HAP-1 (cell line): ENCODE data around the gene DUSP11.
"Not testable (repeated sequence)": the region's sequence is repeated elsewhere in the genome, so short reads cannot be mapped to it uniquely, and the experiment has no call there.

Experiments used
- DNase-seq, 2 experiments: peaks; one replicate each; pipeline ENCODE4 v3.0.0-alpha.2; 2016 to 2020; ENCODE audit warnings: low spot score in 2 of 2
- H3K27me3 ChIP-seq: fragments of 250-450 bp; sonication (Bioruptor Pico); 2 replicates; pipeline ENCODE4 v1.5.1; 2020; ENCODE audit warnings: low read depth, mild to moderate bottlenecking, moderate library complexity
- H3K36me3 ChIP-seq: fragments of 250-450 bp; sonication (Bioruptor Pico); replicated peaks from 2 replicates; pipeline ENCODE4 v1.5.1; 2020; ENCODE audit warnings: mild to moderate bottlenecking
- H3K4me1 ChIP-seq: fragments of 250-450 bp; sonication (Bioruptor Pico); 2 replicates; pipeline ENCODE4 v1.5.1; 2020; ENCODE audit warnings: mild to moderate bottlenecking
- H3K4me3 ChIP-seq: fragments of 250-450 bp; sonication (Bioruptor Pico); 2 replicates; pipeline ENCODE4 v1.5.1; 2020; ENCODE audit warnings: mild to moderate bottlenecking, moderate library complexity
- H3K9me3 ChIP-seq: fragments of 250-450 bp; sonication (Bioruptor Pico); 2 replicates; pipeline ENCODE4 v1.5.1; 2020; ENCODE audit warnings: mild to moderate bottlenecking, moderate library complexity
- in situ Hi-C: fragments of 300-500 bp; cut with MboI; formaldehyde crosslinking; loops from 3 replicates; pipeline ENCODE4 v1.14.3; 2020; ENCODE audit warnings: low sequenced_read_pairs, inconsistent platforms, mixed read lengths

The DUSP11 gene

DNA sequence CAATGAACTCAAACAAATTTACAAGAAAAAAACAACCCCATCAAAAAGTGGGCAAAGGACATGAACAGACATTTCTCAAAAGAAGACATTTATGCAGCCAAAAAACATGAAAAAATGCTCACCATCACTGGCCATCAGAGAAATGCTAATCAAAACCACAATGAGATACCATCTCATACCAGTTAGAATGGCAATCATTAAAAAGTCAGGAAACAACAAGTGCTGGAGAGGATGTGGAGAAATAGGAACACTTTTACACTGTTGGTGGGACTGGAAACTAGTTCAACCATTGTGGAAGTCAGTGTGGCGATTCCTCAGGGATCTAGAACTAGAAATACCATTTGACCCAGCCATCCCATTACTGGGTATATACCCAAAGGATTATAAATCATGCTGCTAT is 53.2 kb downstream of the DUSP11 start:
- DNase-seq, H3K9me3 ChIP-seq, H3K4me1 ChIP-seq, H3K27me3 ChIP-seq, H3K4me3 ChIP-seq, in situ Hi-C loops: not testable (repeated sequence)
- peaks cover 33% of the 10 kb centered on the region for H3K36me3 ChIP-seq

DNA sequence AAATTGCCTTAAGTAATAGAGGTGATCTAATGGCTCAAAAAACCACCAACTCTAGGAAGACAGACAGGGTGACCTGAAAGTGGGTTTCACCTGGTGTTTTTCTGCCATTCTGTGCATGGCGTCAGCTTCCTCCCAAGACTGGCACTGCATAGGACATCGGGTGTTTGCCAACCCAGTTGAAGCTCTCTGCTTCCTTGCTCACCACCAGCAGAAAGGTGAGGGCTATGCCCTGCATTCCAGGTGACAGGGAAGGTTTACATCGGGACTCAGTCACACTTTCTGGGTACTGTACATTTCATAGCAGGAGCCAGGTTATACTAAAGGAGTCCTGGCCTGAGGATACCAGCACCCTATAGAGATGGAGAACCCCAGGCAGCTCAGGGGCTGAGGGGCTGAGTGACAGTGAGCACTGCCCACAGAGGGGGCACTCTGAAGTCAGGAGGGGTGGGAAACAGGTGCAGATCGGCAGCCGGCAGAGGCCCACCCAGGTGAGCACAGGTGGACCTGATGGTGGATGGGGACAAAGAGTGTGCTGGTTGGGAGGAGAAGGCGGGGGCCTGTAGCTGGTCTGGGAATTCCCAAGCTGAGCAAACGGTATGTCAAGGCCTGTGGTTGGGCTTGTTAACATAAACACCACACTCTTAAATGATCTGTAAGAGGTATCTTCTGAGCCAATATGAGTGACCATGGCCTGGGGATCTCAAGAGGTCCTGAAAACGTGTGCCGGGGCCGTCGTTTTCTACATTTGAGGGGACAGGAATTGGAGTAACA is 60.9 kb downstream of the DUSP11 start:
- in situ Hi-C loops, result no loop called here
- no peaks in the 10 kb centered on the region for H3K27me3 ChIP-seq
- no peak overlapping the region for H3K4me3 ChIP-seq
- H3K36me3 ChIP-seq, result no peaks in the 10 kb centered on the region
- H3K9me3 ChIP-seq, result no peaks in the 10 kb centered on the region; the same call in 1 of the 2 replicates
- no peak for DNase-seq
- no peaks in the 10 kb centered on the region for H3K4me1 ChIP-seq

- no peaks in the 10 kb centered on the region; the same call in 1 of the 2 replicates for H3K9me3 ChIP-seq
- no peaks in the 10 kb centered on the region for H3K4me1 ChIP-seq
- in situ Hi-C loops, result no loop called here
Measured at GRCh38 chr2:73718421-73718820, 61.5 kb downstream of the DUSP11 start.

DNA sequence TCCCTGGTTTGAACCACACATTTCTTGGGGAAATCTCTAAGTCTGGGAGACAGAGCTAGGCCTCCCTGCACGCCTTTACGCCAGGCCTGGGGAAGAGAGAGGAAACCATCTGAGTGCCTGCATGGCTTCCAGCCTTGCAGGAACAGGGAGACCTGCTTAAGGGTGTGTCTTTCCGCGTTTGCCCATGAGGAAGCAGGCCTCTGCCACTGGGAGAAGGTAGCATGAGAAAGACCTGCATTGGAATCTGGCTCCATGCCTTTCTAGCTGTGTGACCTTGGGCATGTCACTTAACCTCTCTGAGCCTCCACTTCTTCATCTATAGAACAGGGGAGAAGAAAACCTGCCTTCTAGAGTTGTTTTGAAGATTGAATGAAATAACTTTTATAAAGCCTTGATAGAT is 62.2 kb downstream of the DUSP11 start:
- in situ Hi-C loops, H3K4me1 ChIP-seq, DNase-seq, H3K36me3 ChIP-seq, H3K4me3 ChIP-seq, H3K27me3 ChIP-seq, H3K9me3 ChIP-seq: not testable (repeated sequence)

More at GRCh38 chr2:73718421-73718820, 61.5 kb downstream of the DUSP11 start:
- H3K36me3 ChIP-seq, result no peaks in the 10 kb centered on the region
- no peak overlapping the region for H3K4me3 ChIP-seq
- no peak for DNase-seq
- no peaks in the 10 kb centered on the region for H3K27me3 ChIP-seq

DNA sequence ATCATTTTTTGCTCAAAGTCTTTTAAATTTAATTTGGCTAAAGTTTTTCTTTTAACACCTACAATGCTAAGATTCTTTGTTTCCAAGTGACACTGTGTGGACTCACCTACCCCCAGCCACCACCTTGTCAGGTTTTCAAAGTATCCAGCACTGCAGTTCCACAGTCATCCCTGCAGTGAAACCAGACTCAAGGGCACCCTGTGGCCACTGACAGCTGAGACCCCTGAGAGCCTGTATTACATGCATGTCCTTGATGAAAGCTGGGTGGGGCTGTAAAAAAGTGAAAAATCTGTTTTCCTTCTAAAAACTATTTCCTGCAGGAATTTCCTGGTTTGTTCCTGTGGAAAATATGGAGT is 62.7 kb downstream of the DUSP11 start:
- no peaks in the 10 kb centered on the region for H3K9me3 ChIP-seq
- H3K36me3 ChIP-seq, result no peaks in the 10 kb centered on the region
- in situ Hi-C loops, result no loop called here
- DNase-seq, result no peak
- no peak overlapping the region for H3K4me3 ChIP-seq
- H3K27me3 ChIP-seq, result no peaks in the 10 kb centered on the region
- H3K4me1 ChIP-seq, result no peaks in the 10 kb centered on the region

- H3K36me3 ChIP-seq, result no peaks in the 10 kb centered on the region
- H3K4me3 ChIP-seq, result no peak overlapping the region
- H3K4me1 ChIP-seq, result no peaks in the 10 kb centered on the region
- in situ Hi-C loops, result no loop called here
- no peak for DNase-seq
- H3K9me3 ChIP-seq, result no peaks in the 10 kb centered on the region
- H3K27me3 ChIP-seq, result no peaks in the 10 kb centered on the region
Measured at GRCh38 chr2:73716543-73717250, 63.2 kb downstream of the DUSP11 start.

- Histone ChIP-seq H3K36me3 (no peaks in the 10 kb centered on the region), H3K4me1 (no peaks in the 10 kb centered on the region), H3K4me3 (no peak overlapping the region), H3K27me3 (no peaks in the 10 kb centered on the region), H3K9me3 (no peaks in the 10 kb centered on the region)
- no peak for DNase-seq
- in situ Hi-C loops, result no loop called here
Measured at GRCh38 chr2:73714091-73714490, 65.8 kb downstream of the DUSP11 start.
